GM18858 (cell line): ENCODE results near the gene PRSS53.
"Not testable (repeated sequence)": the region's sequence is repeated elsewhere in the genome, so short reads cannot be mapped to it uniquely, and the experiment has no call there.

ENCODE experiments used
- ATAC-seq: cut with Tn5 transposase; IDR thresholded peaks from one replicate; pipeline ENCODE4 v1.9.1; 2021; ENCODE audit not compliant: unreplicated experiment

Gene PRSS53

DNA sequence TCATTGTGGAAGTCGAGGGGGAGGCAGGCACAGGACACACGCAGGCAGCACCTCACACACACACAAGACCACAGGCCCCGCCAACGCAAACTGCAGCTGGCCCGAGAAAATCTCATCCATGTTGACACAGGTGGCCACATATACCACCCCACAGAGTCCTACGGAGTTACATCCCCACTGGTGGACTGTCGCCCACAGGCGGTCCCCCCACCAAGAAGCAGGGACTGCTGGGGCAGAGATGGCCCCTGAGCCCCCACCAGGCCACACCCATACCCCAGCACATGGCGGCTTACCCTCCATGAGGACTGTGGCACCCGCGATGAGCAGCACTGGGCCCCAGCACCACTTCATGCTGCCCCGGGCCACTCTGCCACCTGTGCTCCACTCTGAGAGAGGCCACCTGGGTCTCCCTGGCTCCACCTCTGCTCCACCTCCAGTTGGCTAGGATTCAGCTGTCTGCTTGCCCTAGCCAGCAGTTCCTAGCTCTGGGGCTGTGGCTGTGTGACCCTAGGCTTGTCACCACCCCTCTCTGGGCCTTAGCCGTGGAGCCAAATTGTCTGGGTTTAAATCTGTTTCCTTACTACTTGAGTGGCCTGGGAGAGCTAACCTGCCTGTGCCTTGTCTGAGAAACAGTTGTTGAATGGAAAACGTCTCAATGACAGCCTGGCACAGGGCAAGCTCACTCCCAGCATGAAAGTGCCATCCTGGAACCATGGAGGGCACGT lies at the start of gene PRSS53:
PRSS53 (minus strand) TSS at position 485 of the 725 bp plus-strand sequence; CDS start at position 351, 134 bp downstream.
- no peak for ATAC-seq

DNA sequence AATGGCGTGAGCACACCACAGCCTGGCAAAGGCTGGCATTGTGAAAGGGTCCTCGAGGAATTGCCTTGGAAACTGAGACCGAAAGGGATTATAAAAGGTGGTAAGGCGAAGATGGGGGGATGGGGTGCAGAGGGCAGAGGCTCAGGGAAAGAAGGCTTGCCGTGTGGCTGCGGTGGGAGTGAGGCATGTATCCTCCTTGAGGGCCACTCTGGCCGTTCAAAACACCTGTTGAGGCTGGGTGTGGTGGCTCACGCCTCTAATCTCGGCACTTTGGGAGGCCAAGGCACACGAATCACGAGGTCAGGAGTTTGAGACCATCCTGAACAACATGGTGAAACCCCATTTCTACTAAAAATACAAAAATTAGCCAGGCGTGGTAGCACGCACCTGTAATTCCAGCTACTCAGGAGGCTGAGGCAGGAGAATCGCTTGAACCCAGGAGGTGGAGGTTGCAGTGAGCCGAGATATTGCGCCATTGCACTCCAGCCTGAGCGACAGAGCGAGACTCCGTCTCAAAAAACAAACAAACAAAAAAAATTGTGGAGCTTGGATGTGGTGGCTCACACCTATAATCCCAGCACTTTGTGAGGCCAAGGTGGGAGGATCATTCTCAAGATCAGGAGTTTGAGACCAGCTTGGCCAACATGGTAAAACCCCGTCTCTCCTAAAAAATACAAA lies 48.2 kb upstream of the PRSS53 start:
- not testable (repeated sequence) for ATAC-seq

DNA sequence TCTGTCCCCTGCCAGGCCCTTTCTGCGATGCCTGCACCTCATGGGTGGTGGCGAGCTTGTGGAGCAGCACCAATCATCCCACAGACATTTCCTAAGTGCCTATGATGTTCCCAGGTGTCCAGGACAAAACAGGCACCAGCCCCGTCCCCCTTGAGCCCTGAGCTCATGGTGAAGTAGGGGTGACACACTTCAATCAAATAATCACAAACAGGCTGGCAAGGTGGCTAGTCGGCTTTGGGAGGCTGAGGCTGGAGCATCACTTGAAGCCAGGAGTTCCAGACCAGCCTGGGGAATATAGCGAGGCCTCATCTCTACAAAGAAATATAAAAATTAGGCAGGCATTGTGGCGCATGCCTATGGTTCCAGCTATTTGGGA lies 47.5 kb upstream of the PRSS53 start:
- no peak for ATAC-seq

DNA sequence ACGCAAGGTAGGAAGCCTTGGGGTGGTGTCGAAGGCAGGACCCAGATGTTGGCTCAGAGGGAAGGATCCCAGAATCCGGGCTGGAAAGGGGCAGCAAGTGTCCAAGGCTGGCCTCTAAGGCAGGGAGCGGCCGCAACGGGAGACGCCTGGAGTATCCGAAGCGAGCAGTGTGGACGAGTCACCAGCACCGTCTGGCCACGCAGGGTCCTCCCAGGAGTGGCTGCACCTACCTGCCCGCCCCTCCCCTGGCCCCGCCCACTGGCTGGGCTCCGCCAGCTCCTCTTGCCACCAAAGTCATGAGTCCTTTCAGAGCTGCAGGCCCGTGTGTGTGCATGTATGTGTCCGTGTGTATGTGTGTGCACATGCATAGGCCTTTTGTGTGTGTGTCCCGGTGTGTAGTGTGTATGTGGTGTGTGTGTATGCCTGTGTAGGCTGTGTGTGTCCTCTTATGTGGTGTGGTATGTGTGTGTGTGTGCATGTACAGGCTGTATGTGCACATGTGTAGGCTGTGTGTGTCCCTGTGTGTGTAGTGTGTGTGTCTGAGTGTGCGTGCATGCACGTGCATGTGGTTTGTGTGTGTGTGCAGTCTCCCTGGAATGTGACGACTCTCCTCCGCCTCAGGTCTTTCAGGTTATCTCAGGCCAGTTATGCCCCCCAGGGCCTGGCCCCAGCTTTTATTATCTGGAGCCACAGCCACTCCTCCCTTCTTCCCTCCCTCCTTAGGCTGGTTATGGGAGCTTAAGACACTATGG lies 47.0 kb upstream of the PRSS53 start, which contains the start of gene PRSS8:
PRSS8 (minus strand) TSS at position 193 of the 752 bp plus-strand sequence. CDS start 229 bp downstream, outside the sequence.
- ATAC-seq: no peak

DNA sequence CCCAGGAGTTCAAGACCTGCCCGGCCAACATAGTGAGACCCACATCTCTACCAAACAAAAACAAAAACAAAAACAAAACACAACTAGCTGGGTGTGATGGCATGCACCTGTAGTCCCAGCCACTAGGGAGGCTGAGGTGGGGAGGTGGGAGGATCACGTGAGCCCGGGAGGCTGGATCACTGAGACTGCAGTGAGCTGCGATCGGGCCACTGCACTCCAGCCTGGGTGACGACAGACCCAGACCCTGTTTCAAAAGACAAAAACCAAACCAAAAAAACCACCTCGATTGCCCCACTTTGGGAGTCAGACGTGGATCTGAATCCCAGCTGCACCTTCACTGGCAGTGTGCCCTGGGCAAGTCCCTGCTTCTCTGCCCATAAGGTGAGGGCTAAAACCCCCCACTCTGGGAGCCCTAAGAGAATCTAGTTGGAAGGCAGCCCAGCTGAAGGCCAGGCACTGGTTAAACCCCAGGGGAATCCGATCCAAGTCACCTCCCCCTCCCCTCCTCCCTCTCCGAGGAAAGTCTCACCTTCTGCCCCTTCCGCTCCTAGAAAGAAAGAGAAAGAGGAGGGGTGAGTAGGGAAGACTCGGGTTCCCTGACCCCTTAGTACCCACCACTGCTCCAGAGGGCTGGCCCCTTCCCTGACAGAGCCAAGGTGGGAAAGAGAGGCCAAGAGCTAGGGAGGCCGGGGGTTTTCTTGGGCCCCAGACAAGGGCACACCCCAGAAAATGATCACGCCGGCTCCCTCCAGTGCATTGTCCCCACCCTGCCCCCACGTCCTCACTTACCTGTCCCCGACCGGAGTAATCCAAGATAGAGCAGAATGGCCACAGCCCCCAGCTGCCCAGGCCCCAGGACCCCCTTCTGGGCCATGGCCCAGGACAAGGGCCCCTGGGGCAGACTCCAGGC lies 46.1 kb upstream of the PRSS53 start:
- no peak for ATAC-seq

DNA sequence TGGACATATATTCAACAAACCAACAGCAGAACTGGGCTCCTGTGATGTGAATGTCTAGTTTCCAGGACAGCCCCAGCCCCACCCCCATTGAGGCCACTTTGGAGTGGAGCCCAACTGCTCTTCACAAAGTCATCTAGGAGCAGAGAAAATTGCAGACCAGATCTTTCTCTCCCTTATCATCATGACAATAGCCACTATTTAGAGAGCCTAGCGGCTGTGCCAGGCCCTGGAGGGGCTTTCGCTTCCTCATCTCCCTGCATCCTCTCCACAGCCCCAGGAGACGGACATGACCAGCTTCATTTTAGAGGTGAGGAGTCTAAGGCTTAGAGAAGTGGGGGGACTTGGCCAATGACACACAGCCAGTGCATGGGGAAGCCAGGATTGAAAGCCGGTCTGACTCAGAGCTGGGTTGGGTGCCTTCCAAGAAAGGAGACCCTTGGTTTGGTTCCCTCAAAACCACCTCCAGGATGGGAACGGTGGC lies 45.4 kb upstream of the PRSS53 start:
- ATAC-seq: no peak

DNA sequence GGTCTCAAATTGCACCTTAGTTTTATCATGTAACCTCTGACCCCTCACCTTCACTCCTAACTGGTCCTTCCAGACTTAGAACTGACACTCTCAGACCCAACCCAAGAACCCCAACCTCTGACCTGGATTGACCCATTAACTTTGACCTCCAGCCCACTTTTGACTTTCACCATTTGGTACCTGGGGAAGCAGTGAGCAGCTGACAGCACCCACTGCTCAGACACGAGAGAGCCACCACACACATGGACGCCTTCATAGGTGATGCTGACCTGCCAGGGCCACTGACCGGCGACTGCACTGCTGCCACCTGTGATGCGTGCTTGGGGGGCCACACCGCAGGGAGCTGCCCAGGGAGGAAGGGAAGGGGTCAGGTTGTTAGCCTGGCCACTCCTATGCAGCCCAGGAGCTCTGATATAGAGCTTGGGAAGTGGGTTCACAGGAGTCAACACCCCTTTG lies 44.3 kb upstream of the PRSS53 start:
- ATAC-seq: no peak

DNA sequence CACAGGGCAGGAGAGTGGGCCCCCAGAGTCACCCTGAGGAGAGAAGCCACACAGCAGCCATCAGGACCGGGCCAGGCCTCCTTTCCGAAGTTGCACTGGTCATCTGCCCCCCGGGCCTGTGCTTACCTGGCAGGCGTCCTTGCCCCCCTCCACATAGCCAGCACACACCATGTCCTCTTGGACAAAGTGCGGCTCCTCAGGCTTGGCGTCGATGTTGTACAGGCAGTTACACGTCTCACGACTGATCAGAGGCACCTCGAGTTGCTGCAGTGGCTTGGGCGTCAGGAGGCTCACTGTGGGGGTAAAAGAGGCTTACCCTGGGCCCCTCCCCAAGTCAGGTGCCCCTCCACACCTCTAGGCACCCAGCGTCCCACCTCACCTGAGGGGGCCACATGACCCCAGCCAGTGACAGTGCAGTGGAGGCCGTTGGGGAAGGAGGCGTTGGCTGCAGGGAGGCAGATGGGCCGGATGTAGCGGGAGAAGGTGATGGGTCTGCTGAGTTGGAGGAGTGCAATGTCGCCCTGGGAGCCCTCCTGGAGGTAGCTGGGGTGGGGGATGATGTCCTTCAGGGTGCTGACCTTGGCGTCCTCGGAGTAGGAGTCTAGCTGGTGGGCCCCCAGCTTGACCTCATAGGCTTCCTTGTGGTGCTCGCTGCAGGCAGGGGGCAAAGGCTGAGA lies 43.7 kb upstream of the PRSS53 start:
- no peak for ATAC-seq

DNA sequence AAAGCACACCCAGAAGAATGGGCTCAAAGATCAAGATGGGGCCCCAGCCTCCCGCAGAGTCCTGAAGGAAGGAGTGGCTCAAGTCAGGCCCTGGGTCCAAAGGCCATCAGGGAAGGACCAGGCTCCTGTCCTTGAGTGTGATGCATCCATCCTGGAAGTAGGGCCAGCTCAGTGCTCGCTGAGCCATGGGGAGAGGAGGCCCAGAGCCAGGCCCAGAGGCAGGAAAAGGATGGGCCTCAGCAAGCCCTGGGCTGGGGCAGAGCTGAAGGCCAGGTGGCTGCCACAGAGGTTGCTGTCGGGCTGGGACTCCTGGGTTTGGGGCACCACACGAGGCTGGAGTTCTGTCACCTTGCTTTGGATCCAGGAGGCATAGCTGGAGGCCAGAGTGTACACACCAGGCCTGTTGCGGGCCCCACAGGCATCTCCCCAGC lies 43.1 kb upstream of the PRSS53 start:
- no peak for ATAC-seq

DNA sequence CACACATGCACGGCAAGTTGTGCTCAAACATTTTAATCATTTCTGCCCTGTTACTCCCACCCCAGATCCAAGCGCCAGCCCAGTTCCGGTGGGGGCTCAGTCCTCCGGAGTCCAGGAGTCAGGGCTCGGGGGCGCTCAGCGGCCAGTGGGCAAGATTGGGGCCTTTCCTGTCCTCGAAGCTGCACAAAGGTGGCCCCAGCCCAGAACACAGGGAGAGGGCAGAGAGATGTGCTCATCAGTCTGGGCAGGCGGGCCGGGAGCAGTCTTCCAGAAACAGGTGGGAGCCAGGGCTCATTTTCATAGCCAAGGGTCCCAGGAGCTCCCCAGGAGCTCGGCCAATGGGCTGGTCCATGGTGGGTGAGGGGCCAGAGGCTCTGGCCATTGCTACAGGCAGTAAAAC lies 42.7 kb upstream of the PRSS53 start:
- ATAC-seq: no peak

DNA sequence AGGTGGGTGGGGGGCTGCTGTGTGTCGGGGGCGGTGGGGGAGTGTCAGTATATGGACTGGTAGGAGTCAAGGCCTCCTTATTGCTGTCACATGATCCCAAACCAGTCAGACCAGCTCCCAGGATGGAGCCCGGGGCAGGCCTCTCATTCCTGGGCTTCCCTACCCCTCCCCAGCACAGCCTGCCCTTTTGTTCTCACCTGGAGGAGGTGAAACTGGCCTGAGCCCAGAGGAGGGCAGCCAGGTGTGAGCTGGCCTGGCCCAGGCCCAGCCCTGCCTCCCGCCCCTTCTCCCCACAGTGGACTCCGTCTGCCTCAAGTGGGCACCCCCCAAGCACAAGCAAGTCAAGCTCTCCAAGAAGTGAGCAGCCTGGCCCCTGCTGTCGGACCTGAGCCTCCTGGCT lies 42.2 kb upstream of the PRSS53 start:
- no peak for ATAC-seq

DNA sequence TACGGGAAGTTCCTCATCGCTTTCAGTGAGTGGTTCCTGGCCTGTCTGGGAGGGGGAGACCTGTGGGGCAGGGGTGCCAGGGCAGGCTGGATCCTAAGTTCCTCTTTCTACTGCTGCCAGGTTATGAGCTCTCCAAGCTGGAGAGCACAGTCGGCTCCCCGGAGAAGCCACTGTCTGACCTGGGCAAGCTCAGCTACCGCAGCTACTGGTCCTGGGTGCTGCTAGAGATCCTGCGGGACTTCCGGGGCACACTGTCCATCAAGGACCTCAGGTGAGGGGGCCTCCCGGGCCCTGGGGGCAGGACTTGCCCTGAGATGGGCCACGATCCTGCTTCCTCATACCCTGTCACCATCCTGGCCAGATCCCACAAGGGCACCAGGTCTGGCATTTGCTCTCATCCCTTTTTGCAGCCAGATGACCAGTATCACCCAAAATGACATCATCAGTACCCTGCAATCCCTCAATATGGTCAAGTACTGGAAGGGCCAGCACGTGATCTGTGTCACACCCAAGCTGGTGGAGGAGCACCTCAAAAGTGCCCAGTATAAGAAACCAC lies 41.7 kb upstream of the PRSS53 start:
- ATAC-seq: no peak

DNA sequence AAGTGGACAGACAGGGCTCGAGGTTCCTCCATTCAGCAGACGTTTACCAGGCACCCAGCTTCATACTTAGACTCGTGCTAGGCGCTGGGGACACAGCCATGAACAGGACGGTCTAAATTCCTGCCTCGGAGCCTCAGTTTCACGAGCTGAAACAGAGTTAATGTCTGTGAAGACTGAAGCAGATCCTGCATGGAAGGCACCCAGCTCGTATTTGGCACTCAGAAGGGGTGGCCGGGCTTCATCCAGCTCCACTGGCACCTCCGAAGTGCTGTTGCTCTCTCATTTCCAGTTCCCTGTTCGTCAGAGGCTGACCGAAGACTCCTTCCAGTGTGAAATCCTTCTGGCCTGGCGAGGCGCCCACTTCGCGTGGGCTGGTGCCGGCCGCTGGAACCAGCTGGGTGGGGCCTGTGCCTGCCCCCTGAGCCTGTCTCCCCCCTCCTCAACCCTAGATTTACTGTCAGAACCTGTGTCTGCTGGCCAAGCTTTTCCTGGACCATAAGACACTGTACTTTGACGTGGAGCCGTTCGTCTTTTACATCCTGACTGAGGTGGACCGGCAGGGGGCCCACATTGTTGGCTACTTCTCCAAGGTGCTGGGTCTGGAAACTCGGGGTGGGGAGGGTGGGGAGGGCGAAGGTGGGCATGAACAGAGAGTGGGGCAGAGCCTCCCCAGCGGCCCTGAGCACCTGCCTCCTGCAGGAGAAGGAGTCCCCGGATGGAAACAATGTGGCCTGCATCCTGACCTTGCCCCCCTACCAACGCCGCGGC lies 41.0 kb upstream of the PRSS53 start:
- no peak for ATAC-seq

DNA sequence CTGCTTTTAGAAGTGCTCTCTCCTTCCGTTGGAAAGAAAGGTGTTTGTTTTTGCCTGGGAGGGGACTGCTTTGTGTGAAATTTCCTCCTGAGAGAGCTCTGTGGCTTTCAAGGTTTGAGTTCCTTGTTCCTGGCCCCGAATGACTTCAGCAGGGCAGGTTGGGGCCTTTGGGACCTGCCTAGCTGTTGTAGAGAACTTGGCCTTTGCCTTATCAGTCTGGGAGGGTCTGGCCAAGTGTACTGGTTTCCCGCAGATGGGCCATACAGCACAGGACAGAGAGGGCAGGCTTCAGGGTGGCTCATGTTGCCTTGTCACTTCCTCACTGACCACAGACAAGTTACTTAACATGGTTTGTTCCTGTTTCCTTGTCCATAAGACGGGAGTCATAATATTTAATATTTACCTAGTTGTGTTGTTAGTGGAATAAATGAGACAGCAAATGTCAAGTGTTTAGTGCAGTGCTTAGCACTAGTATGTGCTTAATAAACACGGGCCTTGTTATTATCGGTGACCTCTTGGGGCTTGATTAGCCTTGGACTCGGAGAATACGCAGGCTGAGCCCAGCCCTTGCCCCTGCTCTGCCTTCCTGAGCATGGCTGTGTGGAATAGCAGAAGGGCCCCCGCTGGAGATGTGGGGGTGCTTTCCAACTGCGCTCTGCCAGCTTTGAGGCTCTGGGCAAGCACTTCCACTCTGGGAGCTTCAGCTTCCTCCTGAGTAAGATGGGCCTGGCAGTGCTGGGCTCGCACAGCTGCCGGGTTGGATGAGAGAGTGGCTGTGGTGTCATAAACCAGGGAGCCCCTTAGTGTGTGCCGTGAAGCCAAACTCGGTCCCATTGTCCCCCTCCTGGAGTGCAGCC lies 40.2 kb upstream of the PRSS53 start:
- no peak for ATAC-seq

DNA sequence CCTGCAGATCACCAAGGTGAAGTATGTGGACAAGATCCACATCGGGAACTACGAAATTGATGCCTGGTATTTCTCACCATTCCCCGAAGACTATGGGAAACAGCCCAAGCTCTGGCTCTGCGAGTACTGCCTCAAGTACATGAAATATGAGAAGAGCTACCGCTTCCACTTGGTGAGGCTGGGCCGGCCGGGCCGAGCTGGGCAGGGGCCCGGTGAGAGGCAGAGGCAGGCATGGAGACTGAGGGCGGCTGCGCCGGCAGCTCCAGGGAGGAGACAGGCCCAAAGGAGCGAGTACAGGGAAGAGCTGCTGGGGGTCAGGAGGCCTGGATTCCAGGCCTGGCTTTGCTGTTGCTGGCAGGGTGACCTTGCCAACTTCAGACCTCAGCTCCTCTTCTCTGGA lies 38.4 kb upstream of the PRSS53 start:
- no peak for ATAC-seq

DNA sequence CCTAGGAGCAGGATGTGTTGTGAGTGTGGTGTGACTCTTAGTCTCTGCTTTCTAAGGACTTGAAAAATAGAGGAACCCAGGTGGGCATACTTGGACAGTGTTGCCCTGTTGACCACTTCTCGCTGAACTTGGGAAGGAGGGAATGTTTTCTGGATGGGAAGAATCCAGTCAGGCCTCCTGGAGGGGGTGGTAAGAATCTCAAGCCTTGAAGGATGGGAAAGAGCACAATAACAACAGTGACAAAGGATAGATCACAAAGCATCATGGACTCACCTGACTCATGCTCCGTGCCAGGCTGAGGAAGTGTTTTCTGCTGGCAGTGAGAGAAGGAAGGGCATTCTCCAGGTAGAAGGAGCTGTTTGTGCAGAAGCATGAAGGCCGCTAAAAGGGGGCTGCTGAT lies 37.1 kb upstream of the PRSS53 start:
- ATAC-seq: no peak

DNA sequence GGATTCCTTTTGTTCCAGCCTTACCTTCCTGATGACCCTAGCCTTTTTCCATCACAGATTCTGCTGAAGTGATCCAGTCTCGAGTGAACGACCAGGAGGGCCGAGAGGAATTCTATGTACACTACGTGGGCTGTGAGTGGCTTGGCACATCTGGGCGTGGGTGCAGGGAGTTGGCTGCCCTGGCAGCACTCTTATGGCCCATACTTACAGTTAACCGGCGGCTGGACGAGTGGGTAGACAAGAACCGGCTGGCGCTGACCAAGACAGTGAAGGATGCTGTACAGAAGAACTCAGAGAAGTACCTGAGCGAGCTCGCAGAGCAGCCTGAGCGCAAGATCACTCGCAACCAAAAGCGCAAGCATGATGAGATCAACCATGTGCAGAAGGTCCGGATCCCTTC lies 31.4 kb upstream of the PRSS53 start:
- ATAC-seq: no peak
